ACC112 (cell line): ENCODE measurements around the gene DMBT1.

Experiments
- H2AFZ ChIP-seq: fragments of 200-600 bp; sonication (generic); one replicate; pipeline ENCODE4 v1.6.0; 2017; ENCODE audit warnings: antibody characterized with exemption, low read length; ENCODE audit not compliant: unreplicated experiment
- H3K27ac ChIP-seq: fragments of 200-600 bp; sonication (generic); 2 replicates; pipeline ENCODE4 v1.5.1; 2014; ENCODE audit warnings: low read depth, mild to moderate bottlenecking, antibody characterized with exemption, low read length, moderate library complexity
- H3K27me3 ChIP-seq: fragments of 200-600 bp; sonication (generic); 2 replicates; pipeline ENCODE4 v1.6.1; 2014; ENCODE audit warnings: mild to moderate bottlenecking, antibody characterized with exemption, low read length, moderate library complexity, mixed read lengths; ENCODE audit not compliant: insufficient read depth
- H3K36me3 ChIP-seq: fragments of 200-600 bp; sonication (generic); 2 replicates; pipeline ENCODE4 v1.6.1; 2016; ENCODE audit warnings: mild to moderate bottlenecking, antibody characterized with exemption, low read length, moderate library complexity, mixed read lengths; ENCODE audit not compliant: insufficient read depth
- H3K4me1 ChIP-seq: fragments of 200-600 bp; sonication (generic); one replicate; pipeline ENCODE4 v1.6.1; 2016; ENCODE audit warnings: low read length, mixed read lengths; ENCODE audit not compliant: insufficient read depth, unreplicated experiment, control insufficient read depth
- H3K4me3 ChIP-seq: fragments of 200-600 bp; sonication (generic); 2 replicates; pipeline ENCODE4 v1.5.1; 2014; ENCODE audit warnings: mild to moderate bottlenecking, low read depth, low read length
- H3K79me2 ChIP-seq: fragments of 200-600 bp; sonication (generic); one replicate; pipeline ENCODE4 v1.6.0; 2016; ENCODE audit warnings: low read length; ENCODE audit not compliant: control insufficient read depth, unreplicated experiment, insufficient read depth

Gene DMBT1

DNA sequence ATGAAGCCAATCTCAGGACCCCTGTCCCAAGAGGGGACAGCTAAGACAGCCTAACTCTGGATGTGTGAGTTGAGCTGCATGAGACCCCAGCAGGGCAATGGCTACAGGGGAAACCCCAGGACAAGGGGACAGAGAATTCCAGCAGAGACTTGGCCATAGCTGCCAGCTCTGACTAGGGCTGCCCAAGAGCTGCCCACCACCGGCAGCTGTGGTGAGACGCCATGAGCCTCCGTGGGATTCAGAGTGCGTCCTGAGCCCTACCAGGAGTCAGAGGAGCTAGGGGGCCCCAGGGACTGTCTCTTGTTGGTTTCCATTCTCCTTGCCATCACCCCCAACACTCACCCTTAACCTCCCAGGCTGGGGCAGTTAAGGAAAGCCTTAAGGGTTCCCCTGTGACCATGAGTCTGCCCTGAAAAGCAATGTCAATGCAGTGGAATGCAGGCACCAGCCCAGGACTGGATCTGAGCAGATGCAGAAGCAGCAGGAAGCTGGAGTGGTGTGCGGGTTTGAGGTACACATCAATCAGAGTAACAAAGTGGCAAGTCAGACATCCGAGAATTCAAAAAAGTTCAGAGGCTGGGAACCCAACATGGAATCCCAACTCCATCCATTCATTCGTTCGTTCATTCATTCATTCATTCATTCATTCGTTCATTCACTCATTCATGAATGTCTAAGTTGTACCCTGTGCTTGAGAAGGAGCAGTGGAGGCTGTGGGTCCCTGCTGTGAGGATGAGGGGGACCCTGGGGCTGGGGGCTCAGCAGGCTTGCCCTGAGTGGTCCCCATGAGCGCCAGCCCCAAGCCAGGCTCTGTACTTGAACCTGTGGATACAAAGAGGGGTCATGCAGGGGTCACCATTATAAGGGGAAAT lies 86.2 kb downstream of the DMBT1 start:
- no peak overlapping the region for H2AFZ ChIP-seq
- no peaks in the 10 kb centered on the region for H3K36me3 ChIP-seq
- no peak overlapping the region for H3K4me3 ChIP-seq
- H3K27me3 ChIP-seq = peaks cover 17% of the 10 kb centered on the region
- no peaks in the 10 kb centered on the region for H3K79me2 ChIP-seq
- H3K27ac ChIP-seq = no peak overlapping the region
- no peaks in the 10 kb centered on the region for H3K4me1 ChIP-seq

DNA sequence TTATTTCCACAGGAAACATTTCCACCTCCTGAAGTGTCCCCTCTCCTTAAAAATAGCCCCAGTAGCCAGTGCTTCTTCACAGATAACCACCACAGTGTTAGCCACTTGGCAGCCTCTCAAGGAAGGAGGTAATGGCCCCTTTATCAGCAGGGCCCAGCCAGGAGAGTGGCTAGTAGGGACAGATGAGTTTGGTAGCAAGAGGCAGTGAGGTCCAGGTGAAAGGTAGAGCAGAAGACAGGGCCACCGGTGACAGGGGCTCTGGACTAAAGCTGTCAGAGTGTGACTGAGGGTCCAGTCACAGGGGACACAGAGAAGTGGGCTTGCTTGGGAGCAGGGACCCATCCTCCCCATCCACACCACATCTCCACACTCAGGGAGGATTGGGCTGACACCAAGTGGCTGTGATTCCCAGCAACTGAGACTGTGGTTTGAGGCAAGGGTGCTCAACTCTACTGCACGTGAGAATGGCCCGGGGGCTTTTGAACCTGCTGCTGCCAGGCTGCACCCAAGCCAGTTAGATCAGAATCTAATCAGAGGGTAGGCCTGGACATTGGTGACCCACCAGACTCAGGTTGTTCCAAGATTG lies 86.9 kb downstream of the DMBT1 start:
- no peaks in the 10 kb centered on the region for H3K79me2 ChIP-seq
- no peaks in the 10 kb centered on the region for H3K4me1 ChIP-seq
- no peak overlapping the region for H3K27ac ChIP-seq
- peaks cover 24% of the 10 kb centered on the region for H3K27me3 ChIP-seq
- no peaks in the 10 kb centered on the region for H3K36me3 ChIP-seq
- H3K4me3 ChIP-seq = no peak overlapping the region
- no peak overlapping the region for H2AFZ ChIP-seq

DNA sequence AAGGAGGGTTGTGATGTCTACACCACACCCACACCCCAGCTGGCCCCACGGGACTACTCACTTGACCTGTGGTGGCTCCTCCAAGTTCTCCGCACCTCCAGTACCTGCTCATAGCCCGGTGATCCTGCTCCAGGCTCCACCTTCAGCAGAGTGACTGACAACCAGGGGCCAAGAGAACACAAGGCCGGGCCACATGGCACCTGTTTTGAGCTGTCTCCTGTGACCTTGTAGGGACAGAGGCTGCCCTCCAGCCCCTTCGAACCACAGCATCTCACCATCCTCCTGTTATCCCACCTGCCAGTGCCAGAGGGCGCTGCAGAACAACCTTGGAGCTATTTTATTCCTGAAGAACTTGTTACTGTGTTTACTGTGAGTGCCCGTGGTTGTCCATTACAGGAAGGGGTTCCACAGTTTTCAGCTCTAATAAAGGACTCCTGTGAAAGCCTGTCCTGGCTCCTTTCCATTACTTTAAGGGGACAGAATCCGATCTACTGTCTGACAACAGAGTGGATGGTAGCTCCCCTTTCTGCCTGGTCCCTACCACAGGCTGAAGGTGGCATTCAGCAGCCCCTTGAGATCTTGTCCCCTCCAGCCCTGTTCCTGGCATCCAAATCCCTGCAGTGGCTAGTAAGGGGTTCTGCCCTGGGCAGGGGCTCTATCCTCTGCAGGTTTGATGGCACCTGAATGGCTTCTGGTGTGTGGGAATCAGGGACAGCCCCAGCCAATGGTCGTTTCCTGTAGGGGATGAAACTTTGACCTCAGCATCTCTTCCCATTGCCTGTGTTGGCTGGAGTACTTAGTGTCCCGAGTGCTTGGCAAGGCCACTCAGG lies 88.3 kb downstream of the DMBT1 start:
- H3K36me3 ChIP-seq = no peaks in the 10 kb centered on the region
- no peak overlapping the region for H3K4me3 ChIP-seq
- no peak overlapping the region for H2AFZ ChIP-seq
- H3K79me2 ChIP-seq = no peaks in the 10 kb centered on the region
- H3K27me3 ChIP-seq = peaks cover 38% of the 10 kb centered on the region
- H3K27ac ChIP-seq = no peak overlapping the region
- H3K4me1 ChIP-seq = no peaks in the 10 kb centered on the region

DNA sequence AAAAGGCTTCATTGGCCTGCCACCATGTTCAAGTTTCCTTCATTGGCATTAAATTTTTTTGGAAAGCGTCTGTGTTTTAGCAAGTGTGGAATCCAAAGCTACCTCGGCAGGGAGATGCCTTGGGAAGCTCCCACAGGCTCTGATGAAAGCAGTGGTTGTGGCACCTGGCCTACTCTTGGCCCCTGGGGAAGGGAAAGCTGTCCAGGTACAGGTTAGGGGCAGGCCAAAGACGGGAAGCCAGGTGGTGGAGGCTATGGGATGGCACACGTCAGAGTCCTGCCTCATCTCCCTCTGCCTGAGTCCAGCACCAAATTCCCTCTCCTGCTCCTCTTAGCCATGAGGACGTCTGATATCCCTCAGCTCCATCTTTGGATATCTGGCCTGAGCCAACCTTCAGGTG lies 89.3 kb downstream of the DMBT1 start:
- Histone ChIP-seq H3K36me3 (no peaks in the 10 kb centered on the region), H3K27ac (no peak overlapping the region), H3K4me1 (no peaks in the 10 kb centered on the region), H3K4me3 (no peak overlapping the region), H2AFZ (no peak overlapping the region), H3K27me3 (peaks cover 47% of the 10 kb centered on the region), H3K79me2 (no peaks in the 10 kb centered on the region)

DNA sequence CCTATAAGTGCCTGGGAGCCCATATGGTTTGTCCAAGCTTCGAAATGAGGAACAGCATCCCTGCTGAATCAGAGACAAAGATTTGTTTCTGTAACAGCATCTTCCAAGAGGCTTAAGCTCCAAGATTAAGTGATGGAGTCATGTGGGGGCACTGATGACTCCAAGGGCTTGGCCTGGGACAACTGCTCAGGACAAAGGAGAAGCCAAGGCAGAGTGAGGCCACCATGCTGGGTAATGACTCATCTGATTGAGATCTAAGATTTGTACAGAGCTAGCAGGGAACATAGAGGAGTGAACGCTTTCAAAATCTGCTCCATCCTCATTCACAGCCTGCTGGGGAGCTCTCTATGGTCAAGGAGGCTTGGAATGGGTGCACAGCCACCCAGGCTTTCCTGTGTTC lies 89.8 kb downstream of the DMBT1 start:
- H3K4me3 ChIP-seq = no peak overlapping the region
- no peaks in the 10 kb centered on the region for H3K36me3 ChIP-seq
- H2AFZ ChIP-seq = no peak overlapping the region
- H3K4me1 ChIP-seq = no peaks in the 10 kb centered on the region
- H3K27ac ChIP-seq = no peak overlapping the region
- peaks cover 51% of the 10 kb centered on the region for H3K27me3 ChIP-seq
- H3K79me2 ChIP-seq = no peaks in the 10 kb centered on the region

DNA sequence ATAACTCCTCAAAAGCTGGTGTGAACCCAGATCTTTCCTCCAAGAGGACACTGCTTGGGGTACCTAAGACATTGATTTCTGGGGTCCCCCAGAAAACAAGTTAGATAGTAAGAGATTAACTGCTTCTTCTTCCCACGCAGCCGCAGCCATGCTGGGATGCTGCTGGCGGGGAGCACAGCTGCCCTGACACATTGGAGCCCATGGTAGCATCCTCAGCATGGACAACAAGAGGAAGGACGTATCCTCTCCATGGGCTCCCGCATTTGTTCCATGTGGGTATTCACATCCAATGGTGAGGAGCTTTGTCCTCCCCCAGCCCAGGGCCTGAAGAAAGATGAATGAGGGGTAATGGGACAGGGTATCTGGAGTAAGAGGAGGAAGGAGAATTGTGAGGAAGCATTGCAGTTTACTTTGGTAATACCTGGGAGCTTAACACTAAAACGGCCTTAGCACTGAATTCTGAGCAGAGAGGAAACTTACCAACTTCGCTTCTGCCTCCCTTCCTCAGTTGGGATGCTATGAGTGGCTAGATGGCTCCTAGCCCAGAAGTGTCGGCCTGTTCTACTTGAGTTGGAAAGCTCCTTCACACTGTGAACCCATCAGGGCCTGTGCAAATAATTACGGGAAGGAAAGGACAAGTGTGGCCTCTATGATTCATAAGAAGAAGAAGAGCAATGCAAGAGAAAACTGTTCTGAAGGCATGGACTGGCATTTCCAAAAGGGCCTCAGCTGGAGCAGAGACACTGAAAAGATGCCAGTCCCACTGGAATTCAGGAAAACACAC lies 95.2 kb downstream of the DMBT1 start:
- Histone ChIP-seq H3K27ac (no peak overlapping the region), H3K27me3 (peaks cover 68% of the 10 kb centered on the region)

DNA sequence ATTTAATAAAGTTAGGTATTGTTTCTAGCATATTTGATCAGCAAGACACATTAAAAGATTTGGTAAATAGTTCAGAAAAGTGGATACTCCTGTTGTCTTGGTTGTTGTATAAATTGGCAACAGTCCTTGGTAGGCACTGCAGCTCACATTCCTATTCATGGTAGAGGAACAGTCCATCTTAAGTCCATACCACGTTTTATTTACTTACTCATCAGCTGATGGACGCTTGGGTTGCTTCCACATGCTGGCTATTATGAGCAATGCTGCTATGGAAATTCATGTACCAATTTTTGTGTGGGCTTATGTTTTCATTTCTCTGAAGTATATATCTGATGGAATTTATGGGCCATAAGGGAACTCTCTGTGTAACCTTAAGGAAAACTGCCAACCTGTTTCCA lies 95.8 kb downstream of the DMBT1 start:
- Histone ChIP-seq H3K27me3 (peaks cover 62% of the 10 kb centered on the region), H3K4me1 (no peaks in the 10 kb centered on the region), H3K79me2 (no peaks in the 10 kb centered on the region), H3K27ac (no peak overlapping the region), H3K36me3 (no peaks in the 10 kb centered on the region), H3K4me3 (no peak overlapping the region), H2AFZ (no peak overlapping the region)

More for the DNA sequence above, 95.2 kb downstream of the DMBT1 start:
- Histone ChIP-seq H3K36me3 (no peaks in the 10 kb centered on the region), H3K4me1 (no peaks in the 10 kb centered on the region), H2AFZ (no peak overlapping the region), H3K79me2 (no peaks in the 10 kb centered on the region), H3K4me3 (no peak overlapping the region)

DNA sequence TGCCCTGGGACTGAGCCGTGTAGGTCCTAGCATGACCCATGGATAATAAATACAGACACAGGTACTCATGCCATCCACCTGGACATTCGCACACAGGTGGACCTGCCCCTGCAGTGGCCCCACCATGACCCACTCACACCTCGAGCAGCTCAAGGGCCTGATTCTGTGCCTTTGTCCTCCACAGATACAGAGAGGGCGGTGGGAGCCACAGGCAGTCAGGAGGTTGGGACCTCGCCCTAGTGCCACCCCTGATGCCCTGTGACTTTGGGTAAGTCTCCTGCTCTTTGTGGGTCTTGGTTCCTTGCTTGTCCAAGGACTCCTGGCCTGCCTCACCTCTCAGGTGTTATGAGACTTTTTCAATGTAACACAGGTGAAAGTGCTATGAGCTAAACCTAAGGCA lies 96.2 kb downstream of the DMBT1 start:
- H3K27me3 ChIP-seq = peaks cover 58% of the 10 kb centered on the region
- H2AFZ ChIP-seq = no peak overlapping the region

DNA sequence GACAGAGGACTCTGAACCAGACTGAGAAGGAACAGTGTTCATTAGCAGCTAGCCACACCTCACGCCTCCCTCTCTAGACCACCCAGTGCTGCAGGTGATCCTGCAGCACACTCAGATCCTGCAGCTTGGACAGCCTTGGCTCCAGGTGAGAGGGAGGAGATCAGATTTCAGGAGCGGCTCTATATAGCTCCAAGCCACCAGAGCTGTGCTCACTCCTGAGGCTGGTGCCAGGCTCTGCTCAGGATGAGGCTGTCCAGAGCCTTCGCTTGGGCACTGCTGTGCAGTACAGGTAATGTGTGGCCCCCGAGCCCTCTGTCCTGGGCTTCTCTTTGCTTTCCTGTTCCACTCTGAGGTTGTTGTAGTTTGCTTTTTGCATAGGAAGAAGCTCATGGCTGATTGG lies 96.7 kb downstream of the DMBT1 start:
- H2AFZ ChIP-seq = no peak overlapping the region
- no peaks in the 10 kb centered on the region for H3K79me2 ChIP-seq
- H3K4me3 ChIP-seq = no peak overlapping the region
- peaks cover 53% of the 10 kb centered on the region for H3K27me3 ChIP-seq
- H3K4me1 ChIP-seq = no peaks in the 10 kb centered on the region
- no peaks in the 10 kb centered on the region for H3K36me3 ChIP-seq
- no peak overlapping the region for H3K27ac ChIP-seq

More for the DNA sequence above, 96.2 kb downstream of the DMBT1 start:
- no peaks in the 10 kb centered on the region for H3K79me2 ChIP-seq
- no peak overlapping the region for H3K27ac ChIP-seq
- H3K36me3 ChIP-seq = no peaks in the 10 kb centered on the region
- no peaks in the 10 kb centered on the region for H3K4me1 ChIP-seq
- H3K4me3 ChIP-seq = no peak overlapping the region

DNA sequence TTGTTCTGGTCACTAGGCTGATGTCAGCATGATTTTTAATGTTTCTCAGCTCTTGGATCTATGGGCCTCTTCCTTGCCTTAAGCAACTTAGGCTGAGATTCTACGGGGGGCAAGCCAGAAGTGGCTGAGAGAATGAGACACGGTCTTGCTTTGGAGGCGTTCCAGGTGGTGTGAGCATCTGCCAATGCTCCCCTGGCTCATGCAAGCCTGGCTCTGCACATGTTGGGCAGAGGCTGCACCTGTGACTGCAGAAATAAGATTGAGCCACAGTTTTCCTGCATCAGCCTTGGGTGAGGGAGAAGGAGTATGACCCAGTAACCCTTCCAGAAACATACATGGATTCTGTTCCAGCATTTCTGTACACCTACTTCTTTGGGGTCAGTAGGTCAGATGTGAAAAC lies 97.2 kb downstream of the DMBT1 start:
- H3K27ac ChIP-seq = no peak overlapping the region
- peaks cover 50% of the 10 kb centered on the region for H3K27me3 ChIP-seq
- no peaks in the 10 kb centered on the region for H3K4me1 ChIP-seq
- no peaks in the 10 kb centered on the region for H3K79me2 ChIP-seq
- no peak overlapping the region for H3K4me3 ChIP-seq
- no peaks in the 10 kb centered on the region for H3K36me3 ChIP-seq
- no peak overlapping the region for H2AFZ ChIP-seq
